Esophagus muscularis mucosa (tissue), 4 donors: ENCODE measurements around the gene AEBP2.

ENCODE experiments used
- EP300 ChIP-seq: sonication (generic); formaldehyde crosslinking; IDR thresholded peaks from one replicate; pipeline ENCODE4 v1.6.1; 2017; ENCODE audit warnings: antibody characterized with exemption
- POLR2A ChIP-seq: fragments of 450-650 bp; IDR thresholded peaks from one replicate; pipeline ENCODE4 v1.6.1; 2017; ENCODE audit warnings: antibody characterized with exemption, moderate library complexity, mild to moderate bottlenecking, low read depth
- POLR2AphosphoS5 ChIP-seq, 2 donors: sonication (generic); formaldehyde crosslinking; IDR thresholded peaks; one replicate each; pipeline ENCODE4 v1.6.1; 2017; ENCODE audit warnings: antibody characterized with exemption in 2 of 2
- TF ChIP-seq, protein P1 (sequence below), 3 experiments: fragments of 200-600 bp in 2 of 3; fragments of 450-650 bp in 1 of 3; sonication (generic) in 2 of 3; IDR thresholded peaks; one replicate each; pipeline ENCODE4 v1.5.1; 2017 to 2019; ENCODE audit warnings: antibody characterized with exemption in 3 of 3, mild to moderate bottlenecking in 2 of 3, moderate library complexity in 1 of 3

DNA sequence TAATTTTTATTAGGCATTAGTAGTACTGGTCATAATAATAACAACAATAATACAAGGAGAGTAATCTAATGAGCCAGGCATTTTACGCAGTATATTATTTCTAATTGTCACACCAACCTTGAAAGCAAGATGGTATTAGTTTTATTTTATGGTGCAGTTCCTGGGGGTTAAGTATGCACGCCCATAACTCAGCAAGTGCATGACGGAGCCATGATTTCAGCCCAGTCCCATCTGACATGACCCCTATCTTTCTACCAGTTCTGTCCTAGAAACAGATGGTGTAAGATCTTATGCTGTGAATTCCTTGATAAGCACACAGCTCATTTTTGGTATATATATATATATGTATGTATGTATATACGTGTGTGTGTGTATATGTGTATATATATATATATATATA, 106.0 kb downstream of the AEBP2 start:
- TF ChIP-seq, protein P1, sequence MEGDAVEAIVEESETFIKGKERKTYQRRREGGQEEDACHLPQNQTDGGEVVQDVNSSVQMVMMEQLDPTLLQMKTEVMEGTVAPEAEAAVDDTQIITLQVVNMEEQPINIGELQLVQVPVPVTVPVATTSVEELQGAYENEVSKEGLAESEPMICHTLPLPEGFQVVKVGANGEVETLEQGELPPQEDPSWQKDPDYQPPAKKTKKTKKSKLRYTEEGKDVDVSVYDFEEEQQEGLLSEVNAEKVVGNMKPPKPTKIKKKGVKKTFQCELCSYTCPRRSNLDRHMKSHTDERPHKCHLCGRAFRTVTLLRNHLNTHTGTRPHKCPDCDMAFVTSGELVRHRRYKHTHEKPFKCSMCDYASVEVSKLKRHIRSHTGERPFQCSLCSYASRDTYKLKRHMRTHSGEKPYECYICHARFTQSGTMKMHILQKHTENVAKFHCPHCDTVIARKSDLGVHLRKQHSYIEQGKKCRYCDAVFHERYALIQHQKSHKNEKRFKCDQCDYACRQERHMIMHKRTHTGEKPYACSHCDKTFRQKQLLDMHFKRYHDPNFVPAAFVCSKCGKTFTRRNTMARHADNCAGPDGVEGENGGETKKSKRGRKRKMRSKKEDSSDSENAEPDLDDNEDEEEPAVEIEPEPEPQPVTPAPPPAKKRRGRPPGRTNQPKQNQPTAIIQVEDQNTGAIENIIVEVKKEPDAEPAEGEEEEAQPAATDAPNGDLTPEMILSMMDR (IDR thresholded peaks at IDR 0.05) = no peak
- TF ChIP-seq EP300 (no peak), POLR2AphosphoS5 (IDR thresholded peaks at IDR 0.05) (no peak), POLR2A (no peak)
